ENCODE data around the gene ZNF691. TPM values are rescaled to one million over a fixed set of nuclear protein-coding genes. Genes with fewer than 3 reads are reported as not detected.
"Not testable (repeated sequence)": the region's sequence is repeated elsewhere in the genome, so short reads cannot be mapped to it uniquely, and the experiment has no call there.

ZNF691 gene
- total RNA-seq, 2 donors from 2014 or later = 10.1 to 14.0 TPM

DNA sequence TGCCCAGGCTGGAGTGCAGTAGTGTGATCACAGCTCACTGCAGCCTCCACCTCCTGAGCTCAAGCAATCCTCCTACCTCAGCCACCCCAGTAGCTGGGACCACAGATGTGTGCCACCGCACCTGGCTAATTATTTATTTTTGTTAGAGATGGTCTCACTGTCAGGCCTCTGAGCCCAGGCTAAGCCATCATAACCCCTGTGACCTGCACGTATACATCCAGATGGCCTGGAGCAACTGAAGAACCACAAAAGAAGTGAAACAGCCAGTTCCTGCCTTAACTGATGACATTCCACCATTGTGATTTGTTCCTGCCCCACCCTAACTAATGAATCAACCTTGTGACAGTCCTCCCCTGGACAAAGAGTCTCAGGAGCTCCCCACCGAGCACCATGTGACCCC lies 10.1 kb downstream of the ZNF691 start:
- not testable (repeated sequence) for H3K9me3 Mint-ChIP-seq; H3K4me1 Mint-ChIP-seq (ENCODE audit: low read depth in 2 of 2)

DNA sequence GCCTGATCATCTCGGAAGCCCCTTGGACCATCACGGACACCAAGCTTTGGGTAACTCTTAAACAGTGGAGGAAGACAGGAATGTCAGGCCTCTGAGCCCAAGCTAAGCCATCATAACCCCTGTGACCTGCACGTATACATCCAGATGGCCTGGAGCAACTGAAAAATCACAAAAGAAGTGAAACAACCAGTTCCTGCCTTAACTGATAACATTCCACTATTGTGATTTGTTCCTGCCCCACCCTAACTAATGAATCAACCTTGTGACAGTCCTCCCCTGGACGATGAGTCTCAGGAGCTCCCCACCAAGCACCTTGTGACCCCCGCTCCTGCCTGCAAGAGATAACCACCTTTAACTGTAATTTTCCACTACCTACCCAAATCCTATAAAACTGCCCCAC lies 13.0 kb downstream of the ZNF691 start:
- ATAC-seq; H3K27ac Mint-ChIP-seq; H3K9me3 Mint-ChIP-seq; H3K4me1 Mint-ChIP-seq (ENCODE audit: low read depth in 2 of 2); DNase-seq (ENCODE audit: low spot score); H3K4me3 Mint-ChIP-seq: not testable (repeated sequence)
- peaks cover 19 to 32% of the 10 kb centered on the region in 2 donors for H3K27me3 Mint-ChIP-seq
- H3K36me3 Mint-ChIP-seq = peaks cover 12% of the 10 kb centered on the region

More for the DNA sequence above, 10.1 kb downstream of the ZNF691 start:
- H3K27ac Mint-ChIP-seq; DNase-seq (ENCODE audit: low spot score); ATAC-seq; H3K4me3 Mint-ChIP-seq: not testable (repeated sequence)
- peaks cover 15 to 21% of the 10 kb centered on the region in 2 donors for H3K27me3 Mint-ChIP-seq
- peaks cover 12% of the 10 kb centered on the region for H3K36me3 Mint-ChIP-seq

DNA sequence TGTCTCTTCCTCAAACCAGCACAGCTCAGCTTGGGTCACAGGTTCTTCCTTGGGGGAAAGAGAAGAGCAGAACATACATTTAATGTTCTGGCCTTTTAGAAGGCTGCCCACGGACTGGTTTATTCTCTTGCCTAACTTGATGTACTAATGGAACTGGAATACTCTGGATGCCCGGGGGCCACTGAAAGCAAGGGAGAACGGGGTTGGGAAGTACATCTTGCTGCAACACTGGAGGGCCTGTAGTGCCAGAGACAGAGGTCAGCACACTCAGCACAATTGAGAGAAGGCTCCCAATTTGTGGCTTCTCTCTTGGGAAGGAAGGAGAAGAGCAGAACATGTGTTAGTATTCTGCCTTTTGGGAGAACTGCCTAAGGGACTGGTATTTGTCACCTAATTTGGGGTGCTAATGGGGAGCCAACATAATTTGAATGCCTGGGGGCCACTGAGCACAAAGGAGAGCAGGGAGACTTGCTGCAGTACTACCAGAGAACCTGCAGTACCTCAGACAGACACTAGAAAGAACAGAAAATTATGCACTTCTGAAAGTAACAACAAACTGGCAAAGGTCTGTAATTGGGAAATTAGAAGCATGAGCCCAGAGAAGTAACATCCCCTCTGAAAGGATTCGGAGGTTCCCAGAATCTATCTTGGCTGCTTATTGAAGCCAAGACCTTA lies 14.1 kb downstream of the ZNF691 start:
- no peak overlapping the region for H3K27ac Mint-ChIP-seq
- DNase-seq (ENCODE audit: low spot score) = no peak
- H3K9me3 Mint-ChIP-seq = no peaks in the 10 kb centered on the region
- no peak for ATAC-seq
- H3K4me1 Mint-ChIP-seq (ENCODE audit: low read depth in 2 of 2) = no peaks in the 10 kb centered on the region
- H3K4me3 Mint-ChIP-seq = no peak overlapping the region
- peaks cover 23 to 32% of the 10 kb centered on the region in 2 donors for H3K27me3 Mint-ChIP-seq
- H3K36me3 Mint-ChIP-seq = peaks cover 12% of the 10 kb centered on the region

DNA sequence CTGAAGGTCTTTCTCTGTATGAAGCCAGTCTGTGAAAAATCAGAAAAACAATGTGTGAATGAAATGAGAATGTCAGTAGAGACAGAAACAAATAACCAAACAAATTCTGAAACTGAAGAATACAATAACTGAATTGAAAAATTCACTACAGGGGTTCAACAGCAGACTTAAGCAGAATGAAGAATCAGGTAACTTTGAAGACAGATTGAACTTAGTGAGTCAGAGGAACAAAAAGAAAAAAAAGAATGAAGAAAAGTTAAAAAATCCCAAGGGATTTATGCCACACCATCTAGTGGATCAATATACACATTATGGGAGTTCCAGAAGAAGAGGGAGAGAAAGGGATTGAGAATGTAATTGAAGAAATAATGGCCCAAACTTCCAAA lies 14.6 kb downstream of the ZNF691 start:
- H3K4me1 Mint-ChIP-seq (ENCODE audit: low read depth in 2 of 2) = no peaks in the 10 kb centered on the region
- H3K4me3 Mint-ChIP-seq = no peak overlapping the region
- peaks cover 12% of the 10 kb centered on the region for H3K36me3 Mint-ChIP-seq
- ATAC-seq (no peak), DNase-seq (ENCODE audit: low spot score) (no peak)
- no peaks in the 10 kb centered on the region for H3K9me3 Mint-ChIP-seq
- peaks cover 25 to 32% of the 10 kb centered on the region in 2 donors for H3K27me3 Mint-ChIP-seq
- no peak overlapping the region for H3K27ac Mint-ChIP-seq

DNA sequence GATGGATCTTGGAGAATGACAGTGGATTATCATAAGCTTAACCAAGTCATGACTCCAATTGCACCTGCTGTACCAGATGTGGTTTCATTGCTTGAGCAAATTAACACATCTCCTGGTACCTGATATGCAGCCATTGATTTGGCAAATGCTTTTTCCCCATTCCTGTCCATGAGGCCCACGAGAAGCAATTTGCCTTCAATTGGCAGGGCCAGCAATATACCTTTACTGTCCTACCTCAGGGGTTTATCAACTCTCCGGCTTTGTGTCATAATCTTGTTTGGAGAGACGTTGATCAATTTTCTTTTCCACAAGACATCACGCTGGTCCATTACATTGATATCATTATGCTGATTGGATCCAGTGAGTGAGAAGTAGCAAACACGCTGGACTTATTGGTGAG lies 20.1 kb downstream of the ZNF691 start:
- no peak overlapping the region for H3K4me3 Mint-ChIP-seq

DNA sequence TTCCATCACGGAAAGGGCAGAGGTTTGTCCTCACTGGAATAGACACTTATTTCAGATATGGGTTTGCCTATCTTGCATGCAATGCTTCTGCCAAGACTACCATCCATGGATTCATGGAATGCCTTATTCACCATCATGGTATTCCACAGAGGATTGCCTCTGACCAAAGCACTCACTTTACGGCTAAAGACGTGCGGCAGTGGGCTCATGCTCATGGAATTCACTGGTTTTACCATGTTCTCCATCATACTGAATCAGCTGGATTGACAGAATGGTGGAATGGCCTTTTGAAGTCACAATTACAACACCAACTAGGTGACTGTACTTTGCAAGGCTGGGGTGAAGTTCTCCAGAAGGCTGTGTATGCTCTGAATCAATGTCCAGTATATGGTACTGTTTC lies 22.1 kb downstream of the ZNF691 start:
- not testable (repeated sequence) for H3K27ac Mint-ChIP-seq; H3K9me3 Mint-ChIP-seq; DNase-seq (ENCODE audit: low spot score); ATAC-seq; H3K36me3 Mint-ChIP-seq; H3K4me3 Mint-ChIP-seq; H3K4me1 Mint-ChIP-seq (ENCODE audit: low read depth in 2 of 2)
- H3K27me3 Mint-ChIP-seq = peaks cover 16 to 31% of the 10 kb centered on the region in 2 donors

More for the DNA sequence above, 20.1 kb downstream of the ZNF691 start:
- Mint-ChIP-seq H3K27me3 (peaks cover 24 to 27% of the 10 kb centered on the region in 2 donors), H3K9me3 (no peaks in the 10 kb centered on the region), H3K36me3 (no peaks in the 10 kb centered on the region), H3K27ac (no peak overlapping the region), H3K4me1 (ENCODE audit: low read depth in 2 of 2) (no peaks in the 10 kb centered on the region)
- DNase-seq (ENCODE audit: low spot score) = no peak
- no peak for ATAC-seq

DNA sequence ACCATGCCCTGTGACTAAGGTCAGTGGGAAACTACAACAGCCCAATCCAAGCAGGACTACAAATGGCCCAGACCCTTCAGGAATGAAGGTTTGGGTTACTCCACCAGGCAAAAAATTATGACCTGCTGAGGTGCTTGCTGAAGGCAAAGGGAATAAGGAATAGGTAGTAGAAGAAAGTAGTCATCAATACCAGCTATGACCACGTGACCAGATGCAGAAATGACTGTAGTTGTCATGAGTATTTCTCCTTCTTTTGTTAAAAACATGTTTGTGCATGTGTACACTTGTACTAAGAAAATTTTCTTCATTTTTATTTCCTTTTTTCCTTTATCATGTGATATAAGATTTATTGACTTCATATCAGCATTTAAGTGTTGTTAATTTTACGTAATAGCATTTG lies 22.8 kb downstream of the ZNF691 start:
- not testable (repeated sequence) for H3K4me3 Mint-ChIP-seq; H3K4me1 Mint-ChIP-seq (ENCODE audit: low read depth in 2 of 2); H3K9me3 Mint-ChIP-seq; ATAC-seq; DNase-seq (ENCODE audit: low spot score); H3K27ac Mint-ChIP-seq; H3K36me3 Mint-ChIP-seq
- H3K27me3 Mint-ChIP-seq = peaks cover 16 to 29% of the 10 kb centered on the region in 2 donors

DNA sequence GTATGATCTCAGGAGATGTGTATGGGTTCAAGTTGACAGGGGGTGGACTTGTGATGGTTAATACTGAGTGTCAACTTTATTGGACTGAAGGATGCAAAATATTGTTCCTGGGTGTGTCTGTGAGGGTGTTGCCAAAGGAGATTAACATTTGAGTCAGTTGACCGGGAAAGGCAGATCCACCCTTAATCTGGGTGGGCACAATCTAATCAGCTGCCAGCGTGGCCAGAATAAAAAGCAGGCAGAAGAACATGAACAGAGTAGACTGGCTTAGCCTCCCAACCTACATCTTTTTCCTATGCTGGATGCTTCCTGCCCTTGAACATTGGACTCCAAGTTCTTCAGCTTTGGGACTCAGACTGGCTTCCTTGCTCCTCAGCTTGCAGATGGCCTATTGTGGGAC lies 23.3 kb downstream of the ZNF691 start:
- not testable (repeated sequence) for H3K4me3 Mint-ChIP-seq; ATAC-seq; H3K4me1 Mint-ChIP-seq (ENCODE audit: low read depth in 2 of 2); H3K36me3 Mint-ChIP-seq; DNase-seq (ENCODE audit: low spot score); H3K9me3 Mint-ChIP-seq; H3K27ac Mint-ChIP-seq
- peaks cover 19 to 30% of the 10 kb centered on the region in 2 donors for H3K27me3 Mint-ChIP-seq

DNA sequence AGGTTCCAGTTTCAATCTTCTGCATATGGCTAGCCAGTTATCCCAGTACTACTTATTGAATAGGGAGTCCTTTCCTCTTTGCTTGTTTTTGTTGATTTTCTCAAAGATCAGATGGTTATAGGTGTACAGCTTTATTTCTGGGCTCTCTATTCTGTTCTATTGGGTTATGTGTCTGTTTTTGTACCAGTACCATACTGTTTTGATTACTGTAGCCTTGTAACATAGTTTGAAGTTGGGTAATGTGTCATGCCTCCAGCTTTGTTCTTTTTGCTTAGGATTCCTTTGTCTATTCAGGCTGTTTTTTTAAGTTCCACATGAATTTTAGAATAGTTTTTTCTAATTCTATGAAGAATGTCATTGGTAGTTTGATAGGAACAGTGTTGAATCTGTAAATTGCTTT lies 26.7 kb downstream of the ZNF691 start:
- not testable (repeated sequence) for H3K4me1 Mint-ChIP-seq (ENCODE audit: low read depth in 2 of 2); H3K27ac Mint-ChIP-seq; H3K36me3 Mint-ChIP-seq; H3K9me3 Mint-ChIP-seq; H3K4me3 Mint-ChIP-seq; ATAC-seq; DNase-seq (ENCODE audit: low spot score)
- peaks cover 36 to 40% of the 10 kb centered on the region in 2 donors for H3K27me3 Mint-ChIP-seq

DNA sequence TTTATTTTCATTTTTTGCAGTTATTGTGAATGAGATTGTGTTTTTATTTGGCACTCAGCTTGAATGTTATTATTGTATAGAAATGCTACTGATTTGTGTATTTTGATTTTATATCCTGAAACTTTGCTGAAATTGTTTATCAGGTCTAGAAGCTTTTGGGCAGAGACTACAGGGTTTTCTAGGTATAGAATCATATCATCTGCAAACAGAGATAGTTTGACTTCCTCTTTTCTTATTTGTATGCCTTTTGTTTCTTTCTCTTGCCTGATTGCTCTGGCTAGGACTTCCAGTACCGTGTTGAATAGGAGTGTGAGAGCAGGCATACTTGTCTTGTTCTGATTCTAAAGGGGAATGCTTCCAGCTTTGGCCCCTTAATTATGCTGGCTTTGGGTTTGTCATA lies 27.3 kb downstream of the ZNF691 start:
- Mint-ChIP-seq H3K36me3 (peaks cover 6% of the 10 kb centered on the region), H3K4me3 (no peak overlapping the region), H3K4me1 (ENCODE audit: low read depth in 2 of 2) (no peaks in the 10 kb centered on the region), H3K27ac (no peak overlapping the region), H3K9me3 (peaks cover 4% of the 10 kb centered on the region), H3K27me3 (peaks cover 36 to 40% of the 10 kb centered on the region in 2 donors)
- DNase-seq (ENCODE audit: low spot score) = no peak
- ATAC-seq = no peak

DNA sequence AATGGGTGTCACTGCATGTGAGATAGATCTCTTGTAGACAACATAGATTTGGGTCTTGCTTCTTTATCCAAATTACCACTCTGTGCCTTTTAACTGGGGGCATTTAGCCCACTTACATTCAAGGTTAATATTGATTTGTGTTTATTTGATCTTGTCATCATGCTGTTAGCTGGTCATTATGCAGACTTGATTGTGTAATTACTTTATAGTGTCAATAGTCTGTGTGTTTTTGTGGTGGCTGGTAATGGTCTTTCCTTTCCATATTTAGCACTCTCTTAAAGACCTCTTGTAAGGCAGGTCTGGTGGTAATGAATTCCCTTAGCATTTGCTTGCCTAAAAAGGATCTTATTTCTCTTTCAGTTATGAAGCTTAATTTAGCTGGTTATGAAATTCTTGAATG lies 29.6 kb downstream of the ZNF691 start:
- no peak overlapping the region for H3K27ac Mint-ChIP-seq
- H3K27me3 Mint-ChIP-seq = peaks cover 34 to 36% of the 10 kb centered on the region in 2 donors
- DNase-seq (ENCODE audit: low spot score) (no peak), ATAC-seq (no peak)
- peaks cover 6% of the 10 kb centered on the region for H3K36me3 Mint-ChIP-seq
- no peak overlapping the region for H3K4me3 Mint-ChIP-seq
- H3K9me3 Mint-ChIP-seq = peaks cover 4% of the 10 kb centered on the region
- H3K4me1 Mint-ChIP-seq (ENCODE audit: low read depth in 2 of 2) = no peaks in the 10 kb centered on the region

DNA sequence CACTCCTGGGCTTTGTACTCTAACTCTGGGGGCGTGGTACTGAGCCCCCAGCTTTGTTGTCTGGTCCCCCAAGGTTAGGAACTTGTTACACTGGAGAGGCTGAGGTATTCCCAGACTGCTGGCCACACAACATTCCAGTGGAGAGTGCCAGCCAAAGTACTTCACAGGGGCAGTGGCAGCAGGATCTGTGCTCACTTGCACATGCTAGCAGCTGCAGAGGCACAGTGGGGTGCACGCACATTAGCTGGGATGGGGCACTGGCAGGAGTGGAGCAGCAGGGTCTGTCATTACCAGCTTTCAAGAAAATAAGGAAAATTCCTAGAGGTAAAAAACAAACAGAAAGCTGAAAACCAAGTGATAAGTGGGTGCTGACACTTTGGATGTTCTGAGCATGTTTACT lies 31.0 kb downstream of the ZNF691 start:
- ATAC-seq = no peak

DNA sequence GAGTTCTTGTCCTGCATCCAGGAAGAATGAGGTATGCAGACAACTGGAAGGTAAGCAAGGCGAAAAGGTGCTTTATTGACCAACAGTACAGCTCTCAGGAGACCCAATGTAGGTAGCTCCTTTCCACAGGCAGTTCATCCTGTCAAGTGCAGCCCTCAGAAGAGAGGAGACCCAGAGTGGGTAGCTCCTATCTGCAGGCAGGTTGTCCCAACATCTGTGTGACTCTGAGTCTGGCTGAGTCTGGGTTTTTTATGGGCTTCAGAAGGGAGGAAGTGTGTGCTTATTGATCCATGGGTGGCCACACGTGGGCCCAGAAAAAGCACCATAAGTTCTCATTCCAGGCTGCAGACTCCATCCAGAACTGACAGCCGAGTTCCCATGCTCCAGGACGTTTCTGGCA lies 34.0 kb downstream of the ZNF691 start:
- Mint-ChIP-seq H3K27me3 (peaks cover 28 to 34% of the 10 kb centered on the region in 2 donors), H3K36me3 (no peaks in the 10 kb centered on the region), H3K27ac (no peak overlapping the region), H3K4me3 (no peak overlapping the region), H3K9me3 (no peaks in the 10 kb centered on the region), H3K4me1 (ENCODE audit: low read depth in 2 of 2) (no peaks in the 10 kb centered on the region)
- DNase-seq (ENCODE audit: low spot score) (no peak), ATAC-seq (no peak)

More for the DNA sequence above, 31.0 kb downstream of the ZNF691 start:
- Mint-ChIP-seq H3K9me3 (peaks cover 4% of the 10 kb centered on the region), H3K4me3 (no peak overlapping the region), H3K27ac (no peak overlapping the region), H3K27me3 (peaks cover 34 to 36% of the 10 kb centered on the region in 2 donors), H3K36me3 (peaks cover 6% of the 10 kb centered on the region), H3K4me1 (ENCODE audit: low read depth in 2 of 2) (no peaks in the 10 kb centered on the region)
- DNase-seq (ENCODE audit: low spot score) = no peak

DNA sequence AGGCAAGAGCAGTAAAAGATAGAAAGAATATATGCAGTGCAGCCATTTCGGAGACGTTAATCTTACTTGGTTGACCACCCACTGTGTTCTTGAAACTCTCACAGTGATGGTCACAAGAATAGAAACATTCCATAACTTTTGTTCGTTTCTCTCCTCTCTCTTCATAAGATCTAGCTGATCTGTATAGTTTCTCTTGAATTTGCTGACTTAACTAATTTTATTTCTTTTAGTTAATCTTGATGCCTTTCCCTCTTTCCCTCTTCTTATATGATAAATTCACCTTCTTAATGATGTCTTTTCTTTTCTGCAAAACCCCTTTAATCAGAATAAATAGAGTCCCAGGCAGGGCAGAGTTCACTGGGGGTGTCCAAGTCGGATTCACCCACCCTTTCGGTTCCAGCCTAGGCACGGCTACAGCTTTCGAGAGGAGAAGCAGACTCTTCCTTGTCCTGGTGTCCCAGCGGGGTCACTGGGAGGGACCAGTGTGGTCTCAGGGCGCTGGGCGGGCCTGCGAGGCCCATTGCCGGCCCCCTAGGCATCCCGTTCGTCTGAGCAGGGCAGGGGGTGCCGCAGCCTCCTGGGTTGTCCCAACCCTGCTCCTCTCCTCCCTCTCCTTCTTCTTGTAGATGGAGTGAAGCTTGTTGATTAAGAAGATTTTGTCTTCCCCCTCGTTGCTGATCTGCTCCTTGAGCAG lies 39.8 kb downstream of the ZNF691 start:
- Mint-ChIP-seq H3K4me3 (no peak overlapping the region), H3K9me3 (no peaks in the 10 kb centered on the region), H3K27ac (no peak overlapping the region), H3K27me3 (peaks cover 7 to 10% of the 10 kb centered on the region in 2 donors), H3K4me1 (ENCODE audit: low read depth in 2 of 2) (no peaks in the 10 kb centered on the region), H3K36me3 (no peaks in the 10 kb centered on the region)
- ATAC-seq (no peak), DNase-seq (ENCODE audit: low spot score) (no peak)
